Mucosa of stomach (tissue), 1 donor: ENCODE data around the gene UBAP2L.
"Not testable (repeated sequence)": the region's sequence is repeated elsewhere in the genome, so short reads cannot be mapped to it uniquely, and the experiment has no call there.

Source experiments
- H3K27me3 ChIP-seq: one replicate; pipeline ENCODE4 v1.7.0; 2013; ENCODE audit warnings: mild to moderate bottlenecking, low read length; ENCODE audit not compliant: control insufficient read depth, insufficient read depth
- H3K36me3 ChIP-seq: one replicate; pipeline ENCODE4 v1.7.0; 2013; ENCODE audit warnings: low read length; ENCODE audit not compliant: control insufficient read depth, insufficient read depth
- H3K4me1 ChIP-seq: one replicate; pipeline ENCODE4 v1.7.0; 2013; ENCODE audit warnings: mild to moderate bottlenecking, low read length; ENCODE audit not compliant: control insufficient read depth, insufficient read depth
- H3K4me3 ChIP-seq: one replicate; pipeline ENCODE4 v1.7.0; 2013; ENCODE audit warnings: low read length
- H3K9ac ChIP-seq: one replicate; pipeline ENCODE4 v1.7.0; 2013; ENCODE audit warnings: mild to moderate bottlenecking, low read length, moderate library complexity
- H3K9me3 ChIP-seq: one replicate; pipeline ENCODE4 v1.7.0; 2013; ENCODE audit warnings: mild to moderate bottlenecking, low read length, moderate library complexity; ENCODE audit not compliant: control insufficient read depth
- donor health status: Pancreatic carcinoma.

The UBAP2L gene

DNA sequence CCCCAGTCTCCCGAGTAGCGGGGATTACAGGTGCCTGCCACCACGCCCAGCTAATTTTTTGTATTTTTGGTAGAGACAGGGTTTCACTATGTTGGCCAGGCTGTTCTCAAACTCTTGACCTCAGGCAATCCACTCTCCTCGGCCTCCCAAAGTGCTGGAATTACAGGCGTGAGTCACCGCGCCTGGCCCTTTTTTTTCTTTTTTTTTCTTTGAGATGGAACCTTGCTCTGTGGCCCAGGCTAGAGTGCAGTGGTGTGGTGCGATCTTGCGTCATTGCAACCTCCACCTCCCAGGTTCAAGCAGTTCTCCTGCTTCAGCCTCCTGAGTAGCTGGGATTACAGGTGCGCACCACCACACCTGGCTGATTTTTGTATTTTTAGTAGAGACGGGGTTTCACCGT is 12.4 kb downstream of the UBAP2L start:
- not testable (repeated sequence) for H3K4me3 ChIP-seq, H3K4me1 ChIP-seq
- peaks cover 11% of the 10 kb centered on the region for H3K36me3 ChIP-seq

DNA sequence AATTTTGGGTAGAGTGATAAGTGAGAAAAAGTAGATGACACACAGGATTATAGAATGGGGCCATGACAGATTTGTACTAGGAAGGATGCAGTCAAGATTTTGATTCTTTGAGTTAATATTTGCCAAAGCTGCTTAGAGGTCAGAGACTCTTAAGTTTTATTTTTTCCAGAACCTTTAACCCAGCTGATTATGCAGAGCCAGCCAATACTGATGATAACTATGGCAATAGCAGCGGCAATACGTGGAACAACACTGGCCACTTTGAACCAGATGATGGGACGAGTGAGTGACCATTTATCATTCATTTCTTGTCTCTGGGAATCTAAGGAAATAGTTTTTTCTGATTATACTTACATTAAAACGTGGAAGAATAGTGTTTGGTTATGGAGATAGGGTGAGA is 16.1 kb downstream of the UBAP2L start:
- Histone ChIP-seq H3K4me1 (no peaks in the 10 kb centered on the region), H3K9me3 (no peaks in the 10 kb centered on the region), H3K27me3 (no peaks in the 10 kb centered on the region), H3K9ac (no peak overlapping the region), H3K4me3 (no peak overlapping the region), H3K36me3 (peaks cover 15% of the 10 kb centered on the region)

More for the DNA sequence above, 12.4 kb downstream of the UBAP2L start:
- not testable (repeated sequence) for H3K27me3 ChIP-seq, H3K9me3 ChIP-seq, H3K9ac ChIP-seq

DNA sequence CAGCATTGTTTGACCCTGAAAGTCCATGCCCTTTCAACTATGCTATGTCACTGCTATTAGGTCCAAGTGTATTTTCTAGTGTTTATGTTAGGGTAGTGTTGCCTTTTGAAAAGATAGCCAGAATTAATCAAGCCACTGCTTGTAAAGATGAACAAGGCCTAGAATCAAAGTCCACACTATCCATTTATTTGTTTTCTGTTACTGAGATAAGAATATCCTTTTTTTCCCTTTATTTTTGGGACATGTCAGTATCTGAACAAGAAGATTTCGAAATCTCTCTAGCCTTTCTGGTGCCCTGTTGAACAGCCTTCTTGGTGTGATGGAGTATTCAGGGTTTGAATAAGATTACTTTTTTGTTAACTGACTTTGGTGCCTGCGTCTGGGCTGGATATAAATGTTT is 16.7 kb downstream of the UBAP2L start:
- Histone ChIP-seq H3K4me1 (no peaks in the 10 kb centered on the region), H3K4me3 (no peak overlapping the region), H3K9me3 (no peaks in the 10 kb centered on the region), H3K27me3 (no peaks in the 10 kb centered on the region), H3K36me3 (peaks cover 17% of the 10 kb centered on the region), H3K9ac (no peak overlapping the region)

DNA sequence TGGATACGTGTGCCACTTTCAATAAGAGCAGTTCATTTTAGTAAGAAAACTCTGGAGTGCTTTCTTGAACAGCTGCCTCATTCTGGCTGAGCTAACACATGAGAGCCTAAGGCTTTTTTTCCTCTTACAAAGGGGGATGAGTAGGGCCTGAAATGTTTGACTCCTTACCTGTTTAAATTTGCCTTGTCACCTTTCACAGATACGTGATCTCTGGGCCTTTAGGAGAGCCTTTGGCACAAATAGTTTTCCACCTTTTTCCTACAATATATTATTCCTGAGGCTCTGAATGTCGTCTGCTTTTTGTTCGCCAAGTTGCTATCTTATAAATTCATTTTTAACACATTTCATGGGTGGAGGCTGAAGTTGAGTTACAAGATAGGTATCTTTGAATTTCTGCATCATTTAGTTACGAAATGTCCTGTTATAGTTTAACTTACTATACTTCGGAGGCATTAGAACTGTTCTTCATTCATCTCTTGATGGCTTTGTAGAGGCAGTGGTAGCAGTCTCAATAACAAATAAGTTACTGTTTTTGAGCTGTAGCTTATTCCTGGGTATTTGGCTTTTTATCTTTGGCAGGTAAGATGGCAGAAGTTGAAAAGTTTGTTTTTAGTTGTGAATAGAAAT is 17.2 kb downstream of the UBAP2L start:
- H3K27me3 ChIP-seq: no peaks in the 10 kb centered on the region
- no peak overlapping the region for H3K9ac ChIP-seq
- no peak overlapping the region for H3K4me3 ChIP-seq
- H3K9me3 ChIP-seq: no peaks in the 10 kb centered on the region
- H3K4me1 ChIP-seq: no peaks in the 10 kb centered on the region
- peaks cover 20% of the 10 kb centered on the region for H3K36me3 ChIP-seq

DNA sequence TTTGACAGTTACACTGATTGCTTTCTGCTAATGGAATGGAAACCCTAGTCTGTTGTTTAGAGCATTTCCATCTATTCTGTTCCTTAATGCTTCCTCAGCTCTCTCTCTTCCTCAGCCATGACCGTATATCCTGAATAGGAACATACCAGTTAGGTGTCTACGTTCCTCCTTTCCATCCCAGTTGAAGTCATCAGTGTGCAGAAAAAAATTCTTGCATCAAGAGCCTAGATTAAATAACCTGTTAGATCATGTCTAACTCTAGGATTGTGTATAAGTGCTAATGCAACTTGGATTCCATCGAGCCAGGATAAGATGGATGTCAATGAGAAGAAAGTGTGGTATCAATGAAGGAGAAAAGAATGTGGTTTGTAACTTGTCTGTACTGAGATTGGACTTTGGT is 18.7 kb downstream of the UBAP2L start:
- Histone ChIP-seq H3K9ac (no peak overlapping the region), H3K4me3 (no peak overlapping the region), H3K27me3 (no peaks in the 10 kb centered on the region), H3K9me3 (no peaks in the 10 kb centered on the region), H3K36me3 (peaks cover 22% of the 10 kb centered on the region), H3K4me1 (no peaks in the 10 kb centered on the region)

DNA sequence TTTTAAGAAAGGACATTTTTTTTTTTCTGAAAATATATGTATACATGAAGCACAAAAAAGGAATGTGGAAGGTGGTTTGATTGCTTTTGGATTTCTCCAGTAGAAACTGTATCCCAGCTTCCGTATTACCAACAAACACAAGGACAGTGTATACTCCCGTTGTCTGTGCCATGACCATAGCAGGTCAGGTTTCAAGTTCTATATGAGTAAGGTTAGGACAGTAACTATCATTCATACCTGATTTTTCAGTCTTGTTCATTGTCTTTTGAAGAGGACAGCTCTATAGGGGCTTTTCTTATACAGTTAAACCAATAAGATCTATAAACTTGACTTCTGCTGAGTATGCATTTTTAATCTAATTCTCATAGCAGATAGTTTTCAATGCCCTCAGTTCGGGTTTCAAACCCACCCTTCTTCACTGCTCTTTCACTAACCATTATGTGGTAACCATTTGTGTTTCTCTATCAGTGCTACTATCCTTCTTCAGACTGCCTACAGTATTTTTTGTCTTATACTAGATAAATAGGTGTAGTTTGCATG is 19.6 kb downstream of the UBAP2L start:
- peaks cover 23% of the 10 kb centered on the region for H3K36me3 ChIP-seq
- no peaks in the 10 kb centered on the region for H3K27me3 ChIP-seq
- H3K4me1 ChIP-seq: no peaks in the 10 kb centered on the region
- H3K4me3 ChIP-seq: no peak overlapping the region
- H3K9me3 ChIP-seq: no peaks in the 10 kb centered on the region
- H3K9ac ChIP-seq: no peak overlapping the region

DNA sequence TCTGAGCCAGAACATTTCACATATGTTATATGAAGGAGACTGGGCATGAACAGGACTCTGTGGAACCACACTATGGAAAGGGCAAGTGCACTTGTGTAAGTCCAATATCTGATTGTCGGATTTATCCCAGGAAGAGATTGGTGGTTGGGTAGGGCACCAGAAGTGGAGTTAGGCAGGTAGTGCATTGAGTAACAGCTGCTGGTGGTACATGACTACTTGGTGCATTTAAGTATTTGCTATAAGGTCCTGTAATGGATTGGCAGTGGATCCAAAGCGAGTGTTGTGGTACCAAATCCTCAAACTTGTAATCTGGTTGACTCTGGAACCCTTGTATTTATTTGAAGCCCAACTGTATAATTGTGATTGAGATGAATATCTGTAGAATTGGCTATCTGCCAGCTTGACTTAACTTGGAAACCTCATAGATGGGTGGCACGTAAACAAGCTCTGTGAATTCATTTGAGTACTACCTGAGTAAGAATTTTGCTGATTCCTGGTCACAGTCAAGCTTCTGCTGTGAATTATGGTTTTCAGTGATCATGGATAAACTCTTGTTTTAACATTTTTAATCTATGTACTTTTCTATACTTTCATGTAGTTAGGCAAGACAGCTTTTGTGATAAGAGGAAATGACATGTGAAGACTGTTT is 21.1 kb downstream of the UBAP2L start:
- H3K27me3 ChIP-seq: no peaks in the 10 kb centered on the region
- no peak overlapping the region for H3K4me3 ChIP-seq
- no peaks in the 10 kb centered on the region for H3K4me1 ChIP-seq
- H3K36me3 ChIP-seq: peaks cover 16% of the 10 kb centered on the region
- no peak overlapping the region for H3K9ac ChIP-seq
- H3K9me3 ChIP-seq: no peaks in the 10 kb centered on the region

DNA sequence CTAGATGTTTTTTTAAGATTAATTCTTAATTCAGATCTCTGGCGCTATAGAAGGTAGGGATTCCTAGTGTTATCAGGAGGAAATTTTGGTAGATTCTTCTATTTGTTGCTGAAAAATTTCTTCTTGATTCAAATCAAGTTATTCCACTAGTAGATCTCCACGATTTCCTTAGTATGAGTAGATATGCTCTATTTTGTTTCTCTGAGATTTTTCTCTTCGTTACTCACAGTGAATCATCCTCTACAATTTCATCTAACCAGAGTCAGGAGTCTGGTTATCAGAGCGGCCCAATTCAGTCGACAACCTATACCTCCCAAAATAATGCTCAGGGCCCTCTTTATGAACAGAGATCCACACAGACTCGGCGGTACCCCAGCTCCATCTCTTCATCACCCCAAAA is 32.9 kb downstream of the UBAP2L start:
- no peaks in the 10 kb centered on the region for H3K27me3 ChIP-seq
- H3K4me1 ChIP-seq: no peaks in the 10 kb centered on the region
- no peak overlapping the region for H3K9ac ChIP-seq
- peaks cover 26% of the 10 kb centered on the region for H3K36me3 ChIP-seq
- no peaks in the 10 kb centered on the region for H3K9me3 ChIP-seq
- H3K4me3 ChIP-seq: no peak overlapping the region

DNA sequence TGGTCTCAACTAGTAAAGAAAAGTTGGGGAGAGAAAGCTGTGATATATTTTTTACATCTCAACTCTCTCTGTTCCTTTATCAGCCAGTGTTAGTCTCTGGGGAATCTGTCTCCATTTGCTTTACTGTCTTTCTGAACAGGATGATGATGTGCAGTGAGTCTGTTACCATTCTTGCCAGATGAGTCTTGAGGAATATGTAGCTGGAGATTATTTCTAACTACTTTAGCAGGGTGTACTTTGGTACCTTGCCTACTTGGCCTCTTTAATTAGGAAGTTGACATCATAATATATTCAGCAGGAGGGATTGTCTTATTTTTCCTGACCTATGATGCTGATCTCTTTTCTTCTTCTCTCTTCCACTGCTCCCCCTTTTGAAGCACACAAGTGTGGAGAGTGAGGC is 35.9 kb downstream of the UBAP2L start:
- Histone ChIP-seq H3K4me3 (no peak overlapping the region), H3K27me3 (no peaks in the 10 kb centered on the region), H3K36me3 (peaks cover 24% of the 10 kb centered on the region), H3K4me1 (no peaks in the 10 kb centered on the region), H3K9ac (no peak overlapping the region), H3K9me3 (no peaks in the 10 kb centered on the region)

DNA sequence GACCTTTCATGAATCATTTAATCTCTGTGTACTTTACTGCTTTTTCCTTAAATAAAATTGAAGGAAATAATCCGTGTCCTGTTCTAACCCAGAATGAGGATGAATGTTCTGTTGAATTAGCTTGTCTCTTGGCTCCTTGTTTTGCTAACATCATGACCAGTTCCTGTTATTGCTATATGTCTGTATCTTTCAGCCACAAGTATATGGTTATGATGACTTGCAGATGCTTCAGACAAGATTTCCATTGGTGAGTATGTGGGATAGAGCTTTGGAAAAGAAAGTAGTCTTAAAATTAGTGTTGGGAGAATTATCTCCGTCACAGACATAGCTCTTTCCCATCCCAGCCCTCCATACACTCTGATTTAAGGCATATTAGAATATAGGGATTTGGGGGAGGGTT is 38.0 kb downstream of the UBAP2L start:
- no peak overlapping the region for H3K9ac ChIP-seq
- no peaks in the 10 kb centered on the region for H3K9me3 ChIP-seq
- H3K27me3 ChIP-seq: no peaks in the 10 kb centered on the region
- H3K4me3 ChIP-seq: no peak overlapping the region
- H3K4me1 ChIP-seq: peaks cover 4% of the 10 kb centered on the region
- H3K36me3 ChIP-seq: peaks cover 29% of the 10 kb centered on the region

DNA sequence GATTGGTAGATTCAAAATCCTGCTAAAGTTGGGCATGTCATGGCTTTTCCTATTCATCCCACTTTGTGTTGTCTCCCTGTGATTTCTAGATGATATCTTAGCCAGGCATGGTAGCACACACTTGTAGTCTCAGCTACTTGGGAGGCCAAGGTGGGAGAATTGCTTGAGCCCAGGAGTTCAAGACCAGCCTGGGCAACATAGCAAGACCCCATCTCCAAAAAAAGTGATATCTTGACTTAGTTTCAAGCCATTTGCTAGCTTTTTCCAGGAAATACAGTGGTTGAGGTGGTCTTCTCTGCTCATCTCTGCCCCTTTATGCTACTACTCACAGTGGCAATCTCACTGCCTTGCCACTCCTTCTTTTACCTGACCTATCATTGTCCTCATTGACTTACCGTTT is 39.4 kb downstream of the UBAP2L start:
- Histone ChIP-seq H3K9me3 (no peaks in the 10 kb centered on the region), H3K9ac (no peak overlapping the region), H3K27me3 (no peaks in the 10 kb centered on the region), H3K4me1 (peaks cover 4% of the 10 kb centered on the region), H3K36me3 (peaks cover 26% of the 10 kb centered on the region), H3K4me3 (no peak overlapping the region)

DNA sequence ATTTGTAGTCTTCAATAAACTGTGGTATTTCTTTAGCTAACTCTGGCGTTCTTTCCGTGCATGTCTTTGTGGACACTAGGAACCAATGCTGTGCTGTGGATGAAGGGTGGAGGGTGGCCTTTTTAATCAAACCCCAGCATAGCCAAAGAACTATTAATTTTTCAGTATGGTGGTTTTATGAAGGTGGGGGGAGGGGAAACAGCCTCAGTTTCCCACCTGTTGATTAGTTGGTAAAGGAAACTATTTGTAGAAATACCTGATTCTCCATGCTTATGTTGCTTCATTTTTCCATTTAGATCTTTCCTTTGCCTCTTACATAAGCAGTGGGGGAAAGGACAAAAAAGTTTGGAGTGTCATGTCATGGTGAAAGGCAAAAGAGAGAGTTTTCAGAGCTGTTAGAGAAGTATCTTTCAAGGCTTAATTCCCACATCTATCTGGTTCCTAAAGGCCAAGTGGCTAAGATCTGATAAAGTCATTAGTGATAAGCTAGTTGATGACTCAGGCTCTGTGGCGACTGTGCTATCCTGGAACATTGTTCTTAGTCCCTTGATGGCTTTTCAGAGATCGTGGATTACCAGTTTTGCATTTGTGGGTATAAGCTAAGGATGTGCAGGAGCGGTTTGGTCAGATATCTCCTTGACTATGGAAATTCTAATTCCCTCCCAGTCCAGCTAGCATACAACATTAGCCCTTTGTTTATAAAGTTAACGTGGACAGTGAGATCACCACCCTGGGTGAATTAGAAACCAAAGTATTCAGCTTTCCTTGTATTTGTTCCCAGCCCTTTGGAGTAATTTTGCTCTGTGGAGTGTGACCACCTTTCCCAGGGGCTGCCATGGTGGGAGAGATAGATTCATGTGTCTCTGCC is 42.9 kb downstream of the UBAP2L start:
- H3K9me3 ChIP-seq: no peaks in the 10 kb centered on the region
- H3K9ac ChIP-seq: no peak overlapping the region
- peaks cover 4% of the 10 kb centered on the region for H3K4me1 ChIP-seq
- peaks cover 14% of the 10 kb centered on the region for H3K36me3 ChIP-seq
- no peaks in the 10 kb centered on the region for H3K27me3 ChIP-seq
- H3K4me3 ChIP-seq: no peak overlapping the region
